ENCODE data around the gene PITPNM1. TPM values are rescaled to one million over a fixed set of nuclear protein-coding genes. Genes with fewer than 3 reads are reported as not detected.

PITPNM1 gene
- total and polyA plus RNA-seq, 2 experiments from 2014 or later = 26.3 to 39.8 TPM

DNA sequence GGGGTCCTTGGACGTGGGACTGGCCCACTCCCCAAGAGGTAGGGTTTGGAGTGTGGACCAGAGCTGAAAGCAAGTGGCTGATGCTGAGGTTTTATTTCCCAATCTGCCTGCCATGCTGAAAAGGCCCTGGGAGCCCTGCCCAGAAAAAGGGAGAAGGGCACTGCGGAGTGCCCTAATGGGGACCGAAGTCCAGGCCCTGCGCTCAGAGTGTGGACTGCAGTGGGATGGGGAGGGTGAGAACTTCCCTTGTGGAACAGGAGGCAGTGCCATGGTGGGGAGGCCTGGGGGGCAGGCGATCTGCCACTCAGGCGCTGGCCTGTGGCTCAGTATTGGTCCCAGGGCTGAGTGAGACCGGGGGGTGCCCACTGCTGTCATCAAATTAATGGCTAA lies 56.9 kb downstream of the PITPNM1 start:
- 97% methylated on average over 7 of the region's 7 CpGs for WGBS (ENCODE audit: low lambda C conversion rate, missing lambda C conversion rate)
- no peak overlapping the region for H3K4me2 ChIP-seq
- peaks cover 6% of the 10 kb centered on the region for H3K79me2 ChIP-seq
- H3K27me3 ChIP-seq = no peaks in the 10 kb centered on the region
- H3K4me1 ChIP-seq (ENCODE audit: insufficient read depth) = peaks cover 10% of the 10 kb centered on the region
- H3K4me3 ChIP-seq = no peak overlapping the region
- no peaks in the 10 kb centered on the region for H3K9me3 ChIP-seq (ENCODE audit: low read depth)
- no peak overlapping the region for H2AFZ ChIP-seq
- no peaks in the 10 kb centered on the region for H4K20me1 ChIP-seq (ENCODE audit: insufficient read depth, poor library complexity, severe bottlenecking)
- H3K27ac ChIP-seq = no peak overlapping the region
- DNase-seq (ENCODE audit: low spot score) = no peak
- TF ChIP-seq CTCF (IDR thresholded peaks at IDR 0.05; ENCODE audit: poor library complexity) (no peak), EZH2phosphoT487 (IDR thresholded peaks at IDR 0.05; ENCODE audit: low read depth, severe bottlenecking, unreplicated experiment) (no peak), EZH2 (IDR thresholded peaks at IDR 0.05; ENCODE audit: borderline replicate concordance) (no peak)
- H3K36me3 ChIP-seq (replicated peaks; ENCODE audit: insufficient read depth, low read depth) = no peaks in the 10 kb centered on the region
- H3K9me2 ChIP-seq (replicated peaks; ENCODE audit: insufficient read depth) = no peaks in the 10 kb centered on the region

GRCh38 chr11:67445515-67445914 lies 59.6 kb downstream of the PITPNM1 start:
- WGBS (ENCODE audit: low lambda C conversion rate, missing lambda C conversion rate) = 89% methylated on average over 5 of the region's 5 CpGs

GRCh38 chr11:67442504-67443404 lies 62.4 kb downstream of the PITPNM1 start:
- Histone ChIP-seq H3K9me2 (replicated peaks; ENCODE audit: insufficient read depth) (no peaks in the 10 kb centered on the region), H3K27ac (peak overlapping the region; percentile 80), H4K20me1 (ENCODE audit: insufficient read depth, poor library complexity, severe bottlenecking) (no peaks in the 10 kb centered on the region), H2AFZ (peak overlapping the region; percentile 23), H3K36me3 (replicated peaks; ENCODE audit: insufficient read depth, low read depth) (no peaks in the 10 kb centered on the region), H3K4me1 (ENCODE audit: insufficient read depth) (peaks cover 16% of the 10 kb centered on the region), H3K79me2 (peaks cover 21% of the 10 kb centered on the region), H3K4me2 (peak overlapping the region; percentile 93), H3K4me3 (peak overlapping the region; percentile 90), H3K27me3 (no peaks in the 10 kb centered on the region), H3K9me3 (ENCODE audit: low read depth) (no peaks in the 10 kb centered on the region)
- no peak for TF ChIP-seq EZH2phosphoT487 (IDR thresholded peaks at IDR 0.05; ENCODE audit: low read depth, severe bottlenecking, unreplicated experiment)
- TF ChIP-seq CTCF (IDR thresholded peaks at IDR 0.05; ENCODE audit: poor library complexity) = no peak
- TF ChIP-seq EZH2 (IDR thresholded peaks at IDR 0.05; ENCODE audit: borderline replicate concordance) = no peak
- DNase-seq (ENCODE audit: low spot score) = no peak
- WGBS (ENCODE audit: low lambda C conversion rate, missing lambda C conversion rate) = 43% methylated on average over 35 of the region's 45 CpGs

More at GRCh38 chr11:67445515-67445914, 59.6 kb downstream of the PITPNM1 start:
- DNase-seq (ENCODE audit: low spot score) = no peak
- no peak overlapping the region for H3K4me3 ChIP-seq
- H3K27ac ChIP-seq = no peak overlapping the region
- H3K4me1 ChIP-seq (ENCODE audit: insufficient read depth) = peaks cover 16% of the 10 kb centered on the region
- H4K20me1 ChIP-seq (ENCODE audit: insufficient read depth, poor library complexity, severe bottlenecking) = no peaks in the 10 kb centered on the region
- H3K36me3 ChIP-seq (replicated peaks; ENCODE audit: insufficient read depth, low read depth) = no peaks in the 10 kb centered on the region
- H3K4me2 ChIP-seq = no peak overlapping the region
- no peaks in the 10 kb centered on the region for H3K27me3 ChIP-seq
- TF ChIP-seq CTCF (IDR thresholded peaks at IDR 0.05; ENCODE audit: poor library complexity) = no peak
- no peak for TF ChIP-seq EZH2 (IDR thresholded peaks at IDR 0.05; ENCODE audit: borderline replicate concordance)
- TF ChIP-seq EZH2phosphoT487 (IDR thresholded peaks at IDR 0.05; ENCODE audit: low read depth, severe bottlenecking, unreplicated experiment) = no peak
- no peak overlapping the region for H2AFZ ChIP-seq
- no peaks in the 10 kb centered on the region for H3K9me2 ChIP-seq (replicated peaks; ENCODE audit: insufficient read depth)
- H3K9me3 ChIP-seq (ENCODE audit: low read depth) = no peaks in the 10 kb centered on the region
- H3K79me2 ChIP-seq = peaks cover 21% of the 10 kb centered on the region

Small RNA genes lying within 50 kb of the gene (microRNA-seq; reads per million reads assigned to microRNA genes)
- gene MIR6752 = 1.3 reads per million

Small RNA genes lying within 50 kb of the gene (small RNA-seq; reads per million reads assigned to genes)
- not detected for gene MIR6752

Other genes starting within 250 kb of the PITPNM1 start
- gene GRK2, start 238.9 kb downstream of the PITPNM1 start, total RNA-seq = 41.4 and 57.3 TPM in 2 replicates
- 59.6 and 64.1 TPM in 2 replicates for gene GRK2, start 238.9 kb downstream of the PITPNM1 start, polyA plus RNA-seq
- gene ANKRD13D, start 216.1 kb downstream of the PITPNM1 start, total RNA-seq = 22.1 and 25.3 TPM in 2 replicates
- gene ANKRD13D, start 216.1 kb downstream of the PITPNM1 start, polyA plus RNA-seq = 43.9 and 49.5 TPM in 2 replicates
- 27.7 and 29.7 TPM in 2 replicates for gene SSH3, start 201.8 kb downstream of the PITPNM1 start, total RNA-seq
- gene SSH3, start 201.8 kb downstream of the PITPNM1 start, polyA plus RNA-seq = 49.5 and 66.4 TPM in 2 replicates
- gene POLD4, start 151.8 kb downstream of the PITPNM1 start, total RNA-seq = 69.8 and 74.4 TPM in 2 replicates
- gene POLD4, start 151.8 kb downstream of the PITPNM1 start, polyA plus RNA-seq = 97.4 and 117 TPM in 2 replicates
- gene CLCF1, start 131.8 kb downstream of the PITPNM1 start, total RNA-seq = 5.5 and 13.2 TPM in 2 replicates
- 6.5 and 9.4 TPM in 2 replicates for gene CLCF1, start 131.8 kb downstream of the PITPNM1 start, polyA plus RNA-seq
- gene RAD9A, start 113.4 kb downstream of the PITPNM1 start, total RNA-seq = 17.3 and 24.0 TPM in 2 replicates
- gene RAD9A, start 113.4 kb downstream of the PITPNM1 start, polyA plus RNA-seq = 20.2 and 25.0 TPM in 2 replicates
- gene PPP1CA, start 103.5 kb downstream of the PITPNM1 start, total RNA-seq = 146 and 152 TPM in 2 replicates
- gene PPP1CA, start 103.5 kb downstream of the PITPNM1 start, polyA plus RNA-seq = 242 TPM in 2 replicates
- gene TBC1D10C, start 101.3 kb downstream of the PITPNM1 start, total RNA-seq = 0.16 TPM in 1 of 2 replicates, not detected in the other
- gene TBC1D10C, start 101.3 kb downstream of the PITPNM1 start, polyA plus RNA-seq = 0.07 and 0.26 TPM in 2 replicates
- gene CARNS1, start 89.7 kb downstream of the PITPNM1 start, total RNA-seq = 0.92 and 2.4 TPM in 2 replicates
- gene CARNS1, start 89.7 kb downstream of the PITPNM1 start, polyA plus RNA-seq = 7.7 and 11.5 TPM in 2 replicates
- gene RPS6KB2, start 76.9 kb downstream of the PITPNM1 start, total RNA-seq = 59.9 and 65.0 TPM in 2 replicates
- gene RPS6KB2, start 76.9 kb downstream of the PITPNM1 start, polyA plus RNA-seq = 105 and 107 TPM in 2 replicates
- 2.5 and 3.4 TPM in 2 replicates for gene PTPRCAP, start 67.7 kb downstream of the PITPNM1 start, total RNA-seq
- gene PTPRCAP, start 67.7 kb downstream of the PITPNM1 start, polyA plus RNA-seq = 1.0 and 1.3 TPM in 2 replicates
- 104 and 118 TPM in 2 replicates for gene CORO1B, start 61.9 kb downstream of the PITPNM1 start, total RNA-seq
- 150 and 152 TPM in 2 replicates for gene CORO1B, start 61.9 kb downstream of the PITPNM1 start, polyA plus RNA-seq
- not detected in 2 replicates for gene GPR152, start 52.6 kb downstream of the PITPNM1 start, total RNA-seq
- not detected in 2 replicates for gene GPR152, start 52.6 kb downstream of the PITPNM1 start, polyA plus RNA-seq
- gene CABP4, start 50.0 kb downstream of the PITPNM1 start, total RNA-seq = not detected in 2 replicates
- not detected in 2 replicates for gene CABP4, start 50.0 kb downstream of the PITPNM1 start, polyA plus RNA-seq
- gene TMEM134, start 36.1 kb downstream of the PITPNM1 start, total RNA-seq = 40.9 and 43.2 TPM in 2 replicates
- 93.7 and 107 TPM in 2 replicates for gene TMEM134, start 36.1 kb downstream of the PITPNM1 start, polyA plus RNA-seq
- gene AIP, start 22.3 kb downstream of the PITPNM1 start, total RNA-seq = 35.3 and 50.7 TPM in 2 replicates
- gene AIP, start 22.3 kb downstream of the PITPNM1 start, polyA plus RNA-seq = 44.0 and 45.2 TPM in 2 replicates
- 47.3 and 54.3 TPM in 2 replicates for gene CDK2AP2, start 2.8 kb upstream of the PITPNM1 start, total RNA-seq
- 174 and 177 TPM in 2 replicates for gene CDK2AP2, start 2.8 kb upstream of the PITPNM1 start, polyA plus RNA-seq
- not detected in 2 replicates for gene CABP2, start 18.1 kb upstream of the PITPNM1 start, total RNA-seq
- not detected in 2 replicates for gene CABP2, start 18.1 kb upstream of the PITPNM1 start, polyA plus RNA-seq
- gene GSTP1, start 78.4 kb upstream of the PITPNM1 start, total RNA-seq = 943 and 1,040 TPM in 2 replicates
- gene GSTP1, start 78.4 kb upstream of the PITPNM1 start, polyA plus RNA-seq = 1,974 and 1,982 TPM in 2 replicates
- gene NDUFV1, start 101.6 kb upstream of the PITPNM1 start, total RNA-seq = 163 and 194 TPM in 2 replicates
- 226 and 239 TPM in 2 replicates for gene NDUFV1, start 101.6 kb upstream of the PITPNM1 start, polyA plus RNA-seq
- 12.9 and 13.6 TPM in 2 replicates for gene NUDT8, start 124.6 kb upstream of the PITPNM1 start, total RNA-seq
- gene NUDT8, start 124.6 kb upstream of the PITPNM1 start, polyA plus RNA-seq = 28.7 and 29.2 TPM in 2 replicates
- 0.70 TPM in 1 of 2 replicates, not detected in the other for gene TBX10, start 134.4 kb upstream of the PITPNM1 start, total RNA-seq
- gene TBX10, start 134.4 kb upstream of the PITPNM1 start, polyA plus RNA-seq = 0.34 TPM in 1 of 2 replicates, not detected in the other
- gene ACY3, start 145.4 kb upstream of the PITPNM1 start, total RNA-seq = 9.5 and 15.4 TPM in 2 replicates
- 18.7 and 20.9 TPM in 2 replicates for gene ACY3, start 145.4 kb upstream of the PITPNM1 start, polyA plus RNA-seq
- 0.80 and 2.5 TPM in 2 replicates for gene ALDH3B2, start 169.3 kb upstream of the PITPNM1 start, total RNA-seq
- 0.61 and 1.6 TPM in 2 replicates for gene ALDH3B2, start 169.3 kb upstream of the PITPNM1 start, polyA plus RNA-seq

Measured in hepatocyte (in vitro differentiated cells).